GM04504 (cell line): ENCODE measurements around the gene TAF4.
"Not testable (repeated sequence)": the region's sequence is repeated elsewhere in the genome, so short reads cannot be mapped to it uniquely, and the experiment has no call there.

Experiments used
- DNase-seq: peaks from one replicate; pipeline ENCODE4 v3.0.0-alpha.2; 2012; ENCODE audit warnings: low read depth

Gene TAF4

DNA sequence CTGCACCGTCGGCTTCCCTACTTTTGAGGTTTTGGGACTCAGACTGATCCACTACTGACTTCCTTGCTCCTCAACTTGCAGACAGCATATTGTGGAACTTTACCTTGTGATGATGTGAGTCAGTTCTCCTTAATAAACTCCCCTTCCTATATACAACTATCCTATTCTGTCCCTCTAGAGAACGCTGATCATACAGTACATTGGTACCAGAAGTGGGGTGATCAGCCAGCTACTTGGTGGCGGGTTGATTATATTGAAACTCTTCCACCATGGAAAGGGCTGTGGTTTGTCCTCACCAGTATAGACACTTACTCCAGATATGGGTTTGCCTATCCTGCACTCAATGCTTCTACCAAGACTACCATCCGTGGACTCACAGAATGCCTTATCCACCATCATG, 7.6 kb upstream of the TAF4 start:
- DNase-seq = no peak

GRCh38 chr20:62071669-62072430, 6.2 kb upstream of the TAF4 start:
- DNase-seq = not testable (repeated sequence)

DNA sequence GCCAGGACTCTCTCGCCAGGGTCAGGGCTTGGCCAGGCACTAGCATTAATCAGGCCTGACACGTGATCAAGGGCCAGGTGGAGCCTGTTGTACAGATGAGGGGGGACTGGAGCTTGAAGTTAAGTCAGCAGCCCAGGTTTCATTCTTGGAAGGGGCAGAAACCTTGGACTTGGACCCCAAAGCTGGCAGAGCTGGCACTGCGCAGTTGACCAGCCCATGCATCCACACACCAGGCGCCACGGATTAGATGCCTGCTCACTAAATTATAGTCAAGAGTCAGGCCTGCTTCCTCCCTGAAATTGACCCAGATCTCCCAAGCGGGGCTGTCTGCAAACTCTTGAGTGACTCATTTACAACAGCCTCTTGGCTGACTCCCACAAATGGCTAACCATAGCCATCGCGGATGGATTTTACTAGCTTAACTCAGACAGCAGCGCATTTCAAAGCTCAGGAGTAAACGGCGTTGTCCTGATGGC, 4.1 kb upstream of the TAF4 start:
- peak; percentile 55 for DNase-seq

DNA sequence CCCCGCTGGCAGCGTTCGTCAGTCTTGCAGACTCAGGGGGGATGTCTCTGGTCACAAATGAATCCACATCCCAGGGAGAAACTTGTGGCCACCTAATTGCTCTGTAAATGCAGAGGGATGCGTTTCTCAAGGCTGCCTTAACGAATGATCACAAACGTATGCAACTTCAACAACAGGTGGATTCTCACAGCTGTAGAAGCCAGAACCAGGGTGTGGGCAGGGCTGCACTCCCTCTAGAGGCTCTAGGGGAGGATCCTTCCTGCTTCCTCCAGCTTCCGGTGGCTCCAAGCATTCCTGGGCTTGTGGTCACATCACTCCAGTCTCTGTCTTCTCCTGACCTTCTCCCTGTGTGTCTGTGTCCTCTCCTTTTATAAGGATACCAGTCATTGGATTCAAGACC, 3.3 kb upstream of the TAF4 start:
- DNase-seq = no peak

- DNase-seq = no peak
These were observed 2.0 kb upstream of the TAF4 start for GRCh38 chr20:62067547-62068260.

- no peak for DNase-seq
These were observed 1.3 kb upstream of the TAF4 start for GRCh38 chr20:62066983-62067433.

DNA sequence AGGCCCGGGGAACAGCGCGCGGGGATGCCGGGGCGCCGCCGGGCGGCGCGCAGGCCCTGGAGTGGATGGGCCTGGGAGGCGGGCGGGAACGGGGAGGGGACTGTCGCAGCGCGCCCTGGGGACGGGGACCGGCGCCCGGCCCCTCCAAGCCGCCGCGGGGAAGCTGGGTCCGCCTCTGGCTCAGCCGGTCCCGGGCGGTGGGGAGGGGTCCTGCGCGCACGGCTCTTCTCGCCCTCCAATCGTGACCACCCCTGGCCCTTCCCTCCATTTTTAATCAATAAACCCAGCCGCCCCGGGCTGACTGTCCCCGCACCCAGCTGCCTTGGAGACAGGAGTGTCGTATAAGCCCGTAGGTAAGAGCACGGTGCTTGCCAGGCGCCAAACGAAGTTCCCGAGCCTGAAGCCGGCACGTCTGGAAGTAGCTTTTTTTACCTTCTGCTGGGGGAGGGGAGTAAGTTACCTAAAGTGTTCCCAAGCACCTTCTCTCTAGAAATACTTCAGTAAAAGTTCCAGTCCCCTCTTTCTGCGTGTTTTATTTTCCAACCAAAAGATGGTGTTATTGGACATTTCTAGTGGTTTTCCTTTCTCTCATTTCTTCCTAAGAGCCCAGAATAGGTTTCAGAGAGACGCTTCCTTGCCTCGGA, 780 bp upstream of the TAF4 start:
- no peak for DNase-seq

- no peak for DNase-seq
These were observed 659 bp downstream of the TAF4 start for GRCh38 chr20:62064770-62065673.

DNA sequence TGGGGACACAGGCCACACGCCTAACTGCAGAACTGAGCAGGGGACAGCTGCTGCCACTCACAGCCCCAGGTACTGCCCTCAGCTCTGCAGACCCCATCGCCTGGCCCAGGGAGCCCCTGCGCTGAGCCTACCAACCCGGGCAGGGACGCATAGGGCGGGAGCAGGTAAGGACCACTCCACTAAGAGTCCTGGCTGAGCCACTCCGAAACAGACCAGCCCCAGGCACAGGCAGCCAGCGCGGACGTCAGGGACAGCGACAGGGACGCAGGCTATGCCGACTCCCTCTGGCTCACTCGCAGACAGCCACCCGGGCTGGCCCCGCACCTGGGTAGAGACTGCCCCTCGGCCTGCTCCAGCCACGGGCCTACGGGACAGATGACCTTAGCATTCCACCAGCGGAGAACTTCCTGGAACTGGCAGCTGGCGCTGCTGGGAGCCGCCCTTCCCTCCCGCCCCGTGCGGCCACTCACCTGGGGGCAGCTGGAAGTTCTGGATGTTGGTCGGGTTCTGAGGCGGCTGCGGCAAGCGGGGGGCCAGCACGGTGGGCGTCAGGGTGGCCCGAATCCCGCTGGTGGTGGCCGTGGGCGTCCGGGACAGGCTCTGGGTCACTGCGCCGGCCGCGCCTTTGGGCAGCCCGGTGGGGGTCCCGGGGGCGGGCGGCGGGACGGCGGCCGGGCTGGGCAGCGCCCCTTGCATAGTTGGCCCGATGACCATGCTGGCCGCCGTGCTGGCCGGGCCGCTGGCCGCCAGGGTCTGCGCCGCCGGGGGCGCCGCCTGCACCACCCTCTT, 1.5 kb downstream of the TAF4 start:
- DNase-seq = no peak

- DNase-seq = no peak
These were observed 2.2 kb downstream of the TAF4 start for GRCh38 chr20:62063315-62063980.

DNA sequence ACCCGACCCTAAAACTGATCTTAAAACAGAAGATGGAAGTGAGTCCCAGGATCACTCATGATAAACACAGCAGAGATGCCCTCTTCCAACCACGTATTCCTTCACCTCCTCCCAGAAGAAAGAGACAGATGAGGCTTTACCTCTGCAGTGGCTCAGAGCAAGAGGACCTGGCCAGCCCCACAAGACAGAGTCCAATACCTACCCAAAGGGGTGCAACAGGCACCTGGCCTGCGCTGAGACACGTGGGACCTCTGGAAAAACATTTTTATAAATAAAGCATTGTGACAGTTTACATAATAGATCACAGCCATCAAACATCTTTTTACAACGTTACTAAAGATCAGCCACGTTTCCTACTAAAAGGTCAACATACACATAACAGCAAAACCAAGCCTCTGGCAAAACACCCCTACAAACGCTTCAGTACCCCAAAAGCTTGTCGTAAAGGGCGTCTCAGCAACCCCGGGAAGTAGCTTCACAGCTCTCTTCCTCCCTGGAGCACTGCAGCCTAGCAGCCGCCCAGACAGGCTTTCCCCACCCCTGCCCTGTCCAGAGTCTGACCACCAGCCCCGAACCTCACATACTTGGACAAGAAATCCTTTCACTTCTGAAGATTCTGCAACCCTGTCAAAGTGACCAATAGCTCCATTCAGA, 2.9 kb downstream of the TAF4 start:
- DNase-seq = no peak

- DNase-seq = no peak
These were observed 3.7 kb downstream of the TAF4 start for GRCh38 chr20:62061851-62062423.

DNA sequence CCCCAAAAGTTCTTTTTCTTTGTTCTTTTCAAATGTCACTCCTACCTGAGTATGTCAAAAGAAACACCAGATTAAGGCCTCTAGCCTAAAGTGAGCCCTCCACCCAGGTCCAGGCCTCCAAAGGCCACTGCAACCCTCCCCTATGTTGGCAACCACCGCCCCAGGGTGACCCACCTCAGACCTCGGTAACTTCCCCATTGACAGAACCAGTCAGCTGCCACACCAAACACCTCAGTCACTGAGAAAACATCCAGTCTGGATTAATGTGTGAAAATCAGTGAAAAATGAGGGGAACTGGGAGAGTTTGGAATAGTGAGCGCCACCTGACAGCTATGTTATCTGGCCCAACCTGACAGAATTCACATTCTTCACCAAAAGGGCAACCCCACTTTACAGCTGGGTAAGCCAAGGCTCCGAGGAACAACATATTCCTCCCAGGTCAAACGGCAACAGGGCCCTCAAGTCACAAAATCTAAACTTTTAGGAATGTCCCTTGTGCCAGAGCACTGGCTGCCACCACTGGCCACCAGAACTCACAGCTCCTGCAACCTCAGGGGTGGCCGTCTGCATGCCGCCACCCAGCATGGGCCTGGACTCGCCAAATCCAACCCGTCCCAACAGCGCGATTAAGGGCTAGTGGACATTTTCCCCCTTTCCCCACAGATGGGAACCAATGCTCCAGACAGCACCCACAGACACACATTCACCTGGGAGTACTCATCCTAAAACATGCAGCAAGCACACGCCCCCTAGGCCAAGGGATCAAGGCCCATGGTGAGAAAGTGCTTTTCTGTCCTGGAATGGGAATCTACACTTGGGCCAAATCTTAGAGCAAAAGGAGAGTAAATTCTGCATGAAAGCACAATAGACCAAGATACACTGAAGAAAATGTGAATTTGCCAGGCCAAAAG, 4.8 kb downstream of the TAF4 start:
- DNase-seq = no peak

GRCh38 chr20:62059920-62060630, 5.6 kb downstream of the TAF4 start:
- DNase-seq = no peak

- no peak for DNase-seq
These were observed 6.3 kb downstream of the TAF4 start for GRCh38 chr20:62059401-62059800.

- DNase-seq = no peak
These were observed 6.7 kb downstream of the TAF4 start for GRCh38 chr20:62058941-62059340.

DNA sequence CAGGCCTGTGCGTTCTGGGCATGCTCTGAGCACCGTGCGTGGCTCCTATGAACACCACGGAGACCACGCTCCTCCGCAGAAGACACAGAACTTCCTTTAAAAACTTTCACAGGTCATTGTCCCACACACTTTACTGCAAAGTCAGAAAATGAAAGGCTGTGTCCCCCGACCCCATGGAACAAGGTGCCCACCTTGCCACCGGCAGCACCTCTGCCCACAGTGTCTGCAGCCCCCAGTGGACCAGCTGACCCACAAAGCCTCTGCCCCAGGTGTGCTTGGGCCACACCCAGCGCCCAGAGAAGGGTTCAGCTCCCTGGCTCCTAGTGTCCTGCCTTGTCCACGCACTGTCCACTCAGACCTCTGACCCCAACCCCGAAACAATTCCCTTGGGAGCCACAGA, 8.7 kb downstream of the TAF4 start:
- no peak for DNase-seq

DNA sequence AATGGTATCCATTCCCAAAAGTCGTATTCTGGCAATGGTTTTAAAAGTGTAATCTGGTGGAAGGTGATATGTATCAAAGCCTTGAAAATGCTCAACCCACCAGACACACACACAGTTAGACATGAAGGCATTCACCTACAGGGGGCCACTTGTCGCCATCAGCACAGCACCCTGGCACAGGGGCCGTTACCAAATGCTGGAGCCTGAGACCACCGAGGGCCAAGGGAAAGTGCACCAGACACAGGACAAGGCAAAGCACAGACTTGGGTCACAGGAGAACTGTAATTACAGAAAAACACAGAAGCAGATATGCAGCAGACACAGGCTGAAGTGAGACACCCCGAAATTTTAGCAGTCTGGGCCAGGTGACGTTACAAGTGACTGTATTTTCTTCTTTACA, 9.3 kb downstream of the TAF4 start:
- no peak for DNase-seq
